H1 (cell line): ENCODE measurements around the gene PRKCD. TPM values are rescaled to one million over a fixed set of nuclear protein-coding genes. Genes with fewer than 3 reads are reported as not detected.

ENCODE experiments used
- CTCF ChIA-PET: fragments of 300-600 bp; sonication (Branson Sonifier 250); formaldehyde crosslinking; loops from one replicate; lab custom pipeline; 2021; ENCODE audit not compliant: partially characterized antibody; lab: Charles Lee
- POLR2A ChIA-PET: fragments of 300-600 bp; sonication (Branson Sonifier 250); formaldehyde crosslinking; loops from one replicate; lab custom pipeline; 2021; ENCODE audit warnings: inconsistent platforms; ENCODE audit not compliant: partially characterized antibody; lab: Charles Lee
- DNase-seq, 2 experiments: peaks; one replicate each; pipeline versions ENCODE4 v3.0.0 to v3.0.0-alpha.2; 2010 to 2022; ENCODE audit warnings: low spot score in 2 of 2, low read depth in 1 of 2, mixed read lengths in 1 of 2
- FAIRE-seq: peaks from 2 replicates; lab custom pipeline; 2011; peaks lifted over from hg19 to GRCh38; lab: Jason Lieb, UNC
- H2AFZ ChIP-seq: 2 replicates; pipeline ENCODE4 v1.8.1; 2012; ENCODE audit warnings: low read length, inconsistent platforms
- H2AK5ac ChIP-seq: 2 replicates; pipeline ENCODE4 v1.6.1; 2013; ENCODE audit warnings: low read depth, low read length
- H2BK120ac ChIP-seq: replicated peaks from 2 replicates; pipeline ENCODE3; 2013; ENCODE audit warnings: low read depth, low read length, inconsistent platforms
- H2BK12ac ChIP-seq: 2 replicates; pipeline ENCODE4 v1.6.1; 2013; ENCODE audit warnings: low read depth, low read length
- H2BK15ac ChIP-seq: 2 replicates; pipeline ENCODE4 v1.6.1; 2013; ENCODE audit warnings: low read length
- H2BK20ac ChIP-seq: 2 replicates; pipeline ENCODE4 v1.6.1; 2013; ENCODE audit warnings: low read length
- H2BK5ac ChIP-seq: 2 replicates; pipeline ENCODE4 v1.6.1; 2013; ENCODE audit warnings: low read depth, low read length
- H3K14ac ChIP-seq: 2 replicates; pipeline ENCODE4 v1.6.1; 2013; ENCODE audit warnings: inconsistent platforms; ENCODE audit not compliant: insufficient read length
- H3K18ac ChIP-seq: 2 replicates; pipeline ENCODE4 v1.6.1; 2013; ENCODE audit warnings: low read length; ENCODE audit errors: extremely low read depth
- H3K23ac ChIP-seq: 2 replicates; pipeline ENCODE4 v1.6.1; 2013; ENCODE audit warnings: inconsistent platforms; ENCODE audit not compliant: insufficient read length
- H3K23me2 ChIP-seq: 2 replicates; pipeline ENCODE4 v1.6.1; 2013; ENCODE audit warnings: low read depth, low read length
- H3K27ac ChIP-seq: 2 replicates; pipeline ENCODE4 v1.6.1; 2011; ENCODE audit warnings: low read depth, low read length, inconsistent platforms
- H3K27me3 ChIP-seq, 4 experiments: replicated peaks in 1 of 4; 1 replicate in 1 of 4; 2 replicates in 3 of 4; pipeline versions ENCODE4 v1.6.1 to v1.8.1; 2011 to 2013; ENCODE audit warnings: low read length in 3 of 4, mild to moderate bottlenecking in 3 of 4, inconsistent platforms in 2 of 4, mixed read lengths in 2 of 4, moderate library complexity in 1 of 4; ENCODE audit not compliant: control insufficient read depth in 3 of 4, insufficient read depth in 3 of 4; ENCODE audit errors: extremely low read depth in 1 of 4
- H3K36me3 ChIP-seq, 4 experiments: 2 replicates each; pipeline versions ENCODE4 v1.6.1 to v1.8.1; 2011 to 2013; ENCODE audit warnings: mild to moderate bottlenecking in 4 of 4, low read length in 3 of 4, moderate library complexity in 2 of 4, control low read depth in 1 of 4, inconsistent platforms in 1 of 4; ENCODE audit not compliant: insufficient read depth in 4 of 4, control insufficient read depth in 2 of 4
- H3K4ac ChIP-seq: replicated peaks from 2 replicates; pipeline ENCODE3; 2013; ENCODE audit warnings: low read length, low read depth, mixed read lengths, inconsistent platforms; ENCODE audit not compliant: insufficient read length
- H3K4me1 ChIP-seq, 4 experiments: replicated peaks in 1 of 4; 1 replicate in 1 of 4; 2 replicates in 3 of 4; pipeline versions ENCODE4 v1.6.1 to v1.8.1; 2011 to 2013; ENCODE audit warnings: low read length in 3 of 4, inconsistent platforms in 2 of 4, mixed read lengths in 1 of 4; ENCODE audit not compliant: insufficient read depth in 4 of 4, control insufficient read depth in 3 of 4
- H3K4me2 ChIP-seq, 2 experiments: 2 replicates each; pipeline versions ENCODE4 v1.6.1 to v1.8.1; 2011 to 2013; ENCODE audit warnings: low read depth in 2 of 2, low read length in 2 of 2, control low read depth in 1 of 2, inconsistent platforms in 1 of 2, mild to moderate bottlenecking in 1 of 2; ENCODE audit not compliant: insufficient read depth in 1 of 2
- H3K4me3 ChIP-seq, 4 experiments: fragments of 200-600, 300-600 bp in 1 of 4; sonication (generic), shearing (Covaris generic), sonication (Bioruptor Twin) in 1 of 4; 2 replicates each; pipeline versions ENCODE4 v1.5.1 to v1.8.1; 2011 to 2016; ENCODE audit warnings: low read length in 4 of 4, low read depth in 3 of 4, control low read depth in 2 of 4, inconsistent platforms in 2 of 4, mild to moderate bottlenecking in 2 of 4, mixed read lengths in 1 of 4, moderate library complexity in 1 of 4; ENCODE audit not compliant: insufficient read depth in 2 of 4; ENCODE audit errors: extremely low read depth in 1 of 4
- H3K56ac ChIP-seq: replicated peaks from 2 replicates; pipeline ENCODE3; 2013; ENCODE audit warnings: low read depth, mild to moderate bottlenecking, mixed read lengths, low read length, inconsistent platforms; ENCODE audit not compliant: insufficient read length
- H3K79me1 ChIP-seq: 2 replicates; pipeline ENCODE4 v1.6.1; 2013; ENCODE audit warnings: low read depth, low read length, control low read depth
- H3K79me2 ChIP-seq, 2 experiments: 2 replicates each; pipeline versions ENCODE4 v1.6.1 to v1.8.1; 2012 to 2013; ENCODE audit warnings: low read length in 2 of 2, mild to moderate bottlenecking in 2 of 2, inconsistent platforms in 1 of 2; ENCODE audit not compliant: insufficient read depth in 2 of 2, control insufficient read depth in 1 of 2
- H3K9ac ChIP-seq, 4 experiments: replicated peaks in 1 of 4; 1 replicate in 1 of 4; 2 replicates in 3 of 4; pipeline versions ENCODE4 v1.6.1 to v1.8.1; 2011 to 2013; ENCODE audit warnings: low read depth in 3 of 4, low read length in 3 of 4, control low read depth in 2 of 4, mild to moderate bottlenecking in 2 of 4, moderate library complexity in 2 of 4, inconsistent platforms in 1 of 4; ENCODE audit errors: extremely low read depth in 1 of 4
- H3K9me3 ChIP-seq, 2 experiments: 2 replicates each; pipeline versions ENCODE4 v1.6.1 to v1.8.1; 2012 to 2013; ENCODE audit warnings: mild to moderate bottlenecking in 2 of 2, moderate library complexity in 2 of 2, control low read depth in 1 of 2, inconsistent platforms in 1 of 2, low read depth in 1 of 2, low read length in 1 of 2, mixed read lengths in 1 of 2; ENCODE audit not compliant: insufficient read depth in 2 of 2
- H4K20me1 ChIP-seq, 2 experiments: replicated peaks in 1 of 2; 2 replicates each; pipeline versions ENCODE3 to v1.8.1; 2011 to 2013; ENCODE audit warnings: inconsistent platforms in 2 of 2, low read length in 2 of 2, mild to moderate bottlenecking in 1 of 2; ENCODE audit not compliant: insufficient read depth in 2 of 2, control insufficient read depth in 1 of 2
- H4K5ac ChIP-seq: 2 replicates; pipeline ENCODE4 v1.6.1; 2013; ENCODE audit warnings: low read length, low read depth, mixed read lengths, inconsistent platforms; ENCODE audit not compliant: insufficient read length
- H4K8ac ChIP-seq: 2 replicates; pipeline ENCODE4 v1.8.0; 2013; ENCODE audit warnings: mild to moderate bottlenecking, moderate library complexity, low read length, inconsistent platforms; ENCODE audit not compliant: insufficient read depth; ENCODE audit errors: extremely low read depth
- H4K91ac ChIP-seq: replicated peaks from 2 replicates; pipeline ENCODE3; 2013; ENCODE audit warnings: low read length, mixed read lengths, inconsistent platforms; ENCODE audit not compliant: insufficient read length
- CREB1 ChIP-seq: IDR thresholded peaks from 2 replicates; pipeline ENCODE4 v1.6.1; 2012; ENCODE audit warnings: inconsistent platforms
- NANOG ChIP-seq: IDR thresholded peaks from 2 replicates; pipeline ENCODE4 v1.6.1; 2011; ENCODE audit warnings: low read length, low read depth, mild to moderate bottlenecking, inconsistent platforms; ENCODE audit not compliant: insufficient read depth, poor library complexity, severe bottlenecking
- SIX5 ChIP-seq: IDR thresholded peaks from 2 replicates; pipeline ENCODE4 v1.6.1; 2011; ENCODE audit warnings: mild to moderate bottlenecking, low read depth, low read length
- SP1 ChIP-seq: IDR thresholded peaks from 2 replicates; pipeline ENCODE4 v1.6.1; 2011; ENCODE audit warnings: low read depth, low read length
- USF2 ChIP-seq: IDR thresholded peaks from 2 replicates; pipeline ENCODE4 v1.6.1; 2011; ENCODE audit warnings: low read length, improper control_type of control experiment
- WGBS, 2 experiments: shearing (Covaris generic) in 1 of 2; methylation state at CpG; one replicate each; pipeline versions ENCODE4 v1.1.6 to v1.1.7; 2013 to 2015; ENCODE audit warnings: low lambda C conversion rate in 2 of 2, mixed read lengths in 2 of 2, inconsistent platforms in 1 of 2, low coverage in 1 of 2, missing lambda C conversion rate in 1 of 2; ENCODE audit not compliant: insufficient replicate concordance in 2 of 2, insufficient coverage in 1 of 2, insufficient read length in 1 of 2; ENCODE audit errors: extremely low coverage in 1 of 2, missing lambda C conversion rate in 1 of 2; 5-methylcytosine and 5-hydroxymethylcytosine counted together
- polyA plus RNA-seq, 7 experiments: library from polyadenylated mRNA; depleted of rRNA in 3 of 7; stranded (reverse) in 5 of 7; unstranded in 2 of 7; fragments of >200 nt in 5 of 7; fragments of 200-250 nt in 2 of 7; gene quantifications; 1 replicate in 5 of 7; 2 replicates in 1 of 7; 4 replicates in 1 of 7; pipeline versions ENCODE4 v1.2.1 to v1.2.3, GENCODE V29; 2011 to 2013; ENCODE audit warnings: missing spikeins in 2 of 7, mixed read lengths in 2 of 7
- total RNA-seq: library from RNA; stranded (reverse); fragmentation: NEBNext Ultra II Directional; extraction: Animal tissue kit (Norgen Biotek cat#: 25700); gene quantifications from 2 replicates; pipeline ENCODE4 v1.2.1, GENCODE V29; 2021

The PRKCD gene
- total and polyA plus RNA-seq, 2 of the 8 experiments (the other 6 are each of a cell fraction or from before 2014, with no cell fraction given) = 22.6 to 23.9 TPM

- no peaks in the 10 kb centered on the region; a peak in 1 of 7 replicates for H3K4me1 ChIP-seq
- no peaks in the 10 kb centered on the region for H3K9me3 ChIP-seq
- 92% methylated on average over 3 of the region's 4 CpGs; no CpG with 5 or more reads in 1 of the 2 experiments for WGBS, 2 experiments
- H4K8ac ChIP-seq = no peak overlapping the region
- H3K79me2 ChIP-seq = no peaks in the 10 kb centered on the region
- H2BK12ac ChIP-seq = no peak overlapping the region
- H3K18ac ChIP-seq = no peak overlapping the region
- POLR2A ChIA-PET = interaction anchor here (1.1 kb wide), 1 partner anchor 9 kb away, joined by 3 read pairs; no protein-coding TSS in a partner anchor
- no peak overlapping the region for H3K4me3 ChIP-seq
- CTCF ChIA-PET = interaction anchor here (0.6 to 3.3 kb wide), 7 partner anchors 12 to 68 kb away, joined by 3 to 11 read pairs (median 4); no protein-coding TSS in a partner anchor
- TF ChIP-seq SIX5 (no peak), NANOG (no peak), SP1 (no peak), USF2 (no peak), CREB1 (no peak)
- no peak overlapping the region for H4K91ac ChIP-seq
- no peaks in the 10 kb centered on the region for H3K23me2 ChIP-seq
- H2BK15ac ChIP-seq = no peak overlapping the region
- H3K23ac ChIP-seq = no peak overlapping the region
- H3K14ac ChIP-seq = no peak overlapping the region
- no peak overlapping the region for H3K9ac ChIP-seq
- no peak overlapping the region for H4K5ac ChIP-seq
- no peak overlapping the region for H3K4ac ChIP-seq
- peaks cover 0 to 5% of the 10 kb centered on the region in 2 experiments for H4K20me1 ChIP-seq
- H3K4me2 ChIP-seq = no peak overlapping the region
- no peak overlapping the region for H2BK5ac ChIP-seq
- H2BK120ac ChIP-seq = no peak overlapping the region
- H2BK20ac ChIP-seq = no peak overlapping the region
- H2AFZ ChIP-seq = no peak overlapping the region
- H3K56ac ChIP-seq = no peak overlapping the region
- no peak for FAIRE-seq
- no peak for DNase-seq
- no peaks in the 10 kb centered on the region for H3K27me3 ChIP-seq
- H3K27ac ChIP-seq = no peak overlapping the region
- no peak overlapping the region for H2AK5ac ChIP-seq
- H3K36me3 ChIP-seq = peaks cover 0 to 5% (median 2%) of the 10 kb centered on the region in 4 experiments; a peak in 4 of 8 replicates
- H3K79me1 ChIP-seq = 0 out of 2 replicates have a peak, but pooled peaks cover 2% of the 10 kb centered on the region
Measured at GRCh38 chr3:53181024-53181371, 20.0 kb downstream of the PRKCD start.
